HT1080 (cell line): Measurements from ENCODE around the gene KIF26B. TPM values are rescaled to one million over a fixed set of nuclear protein-coding genes. Genes with fewer than 3 reads are reported as not detected.
A peak's percentile ranks its signal among the peaks of the same experiment; 100 is the strongest.

Experiments
- DNase-seq: peaks from one replicate; pipeline ENCODE4 v3.0.0-alpha.2; 2015; ENCODE audit warnings: low read depth
- total RNA-seq: library from RNA; depleted of rRNA; stranded (reverse); fragments of >200 nt; shearing (Covaris generic); gene quantifications from 2 replicates; pipeline ENCODE4 v1.2.3, GENCODE V29; 2014

The KIF26B gene
- total RNA-seq, 1 experiment from 2014 or later, result 0.90 TPM

DNA sequence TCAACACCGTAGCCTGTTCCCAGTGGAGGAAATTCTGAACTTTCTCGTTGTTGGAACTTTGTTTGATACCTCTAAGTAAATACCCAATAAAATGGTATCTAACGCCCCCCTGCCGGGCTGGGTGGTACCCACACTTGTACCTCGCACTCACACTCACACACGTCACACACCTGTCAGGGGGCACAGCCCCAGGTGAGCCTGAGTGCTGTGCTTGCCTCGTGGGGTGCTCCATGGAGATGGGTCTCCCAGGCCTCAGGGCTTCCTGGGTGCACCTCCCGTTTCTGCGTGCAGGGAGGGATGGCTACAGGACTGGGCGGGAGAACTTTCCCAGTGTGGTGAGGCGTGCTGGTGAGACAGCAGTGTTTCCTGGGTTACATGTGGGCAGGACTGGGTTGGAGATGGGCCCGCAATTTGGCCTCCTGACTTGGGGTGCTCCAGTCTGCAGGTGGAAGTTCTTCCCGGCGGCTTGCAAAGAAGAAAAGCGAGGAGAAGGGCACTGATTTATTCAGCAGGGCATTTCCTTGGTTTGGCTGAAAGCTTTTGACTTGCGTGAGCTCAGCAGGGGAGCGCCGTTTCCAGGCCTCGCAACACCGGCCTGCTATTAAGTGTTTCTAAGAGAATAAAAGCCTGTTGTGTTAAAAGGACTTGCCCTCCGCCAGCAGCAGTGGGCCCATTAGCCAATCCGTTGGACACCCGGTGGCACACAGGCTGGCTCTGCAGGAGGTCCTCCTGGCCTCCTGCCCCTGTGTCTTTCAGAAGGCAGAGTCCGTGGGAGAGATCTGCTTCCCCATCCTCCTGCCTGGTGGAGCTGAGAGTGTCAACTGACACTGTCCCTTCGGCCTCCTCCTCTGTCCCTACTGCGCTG, 79.7 kb downstream of the KIF26B start:
- DNase-seq, result no peak

- DNase-seq, result no peak
Observed at GRCh38 chr1:245235156-245235555, 80.4 kb downstream of the KIF26B start.

DNA sequence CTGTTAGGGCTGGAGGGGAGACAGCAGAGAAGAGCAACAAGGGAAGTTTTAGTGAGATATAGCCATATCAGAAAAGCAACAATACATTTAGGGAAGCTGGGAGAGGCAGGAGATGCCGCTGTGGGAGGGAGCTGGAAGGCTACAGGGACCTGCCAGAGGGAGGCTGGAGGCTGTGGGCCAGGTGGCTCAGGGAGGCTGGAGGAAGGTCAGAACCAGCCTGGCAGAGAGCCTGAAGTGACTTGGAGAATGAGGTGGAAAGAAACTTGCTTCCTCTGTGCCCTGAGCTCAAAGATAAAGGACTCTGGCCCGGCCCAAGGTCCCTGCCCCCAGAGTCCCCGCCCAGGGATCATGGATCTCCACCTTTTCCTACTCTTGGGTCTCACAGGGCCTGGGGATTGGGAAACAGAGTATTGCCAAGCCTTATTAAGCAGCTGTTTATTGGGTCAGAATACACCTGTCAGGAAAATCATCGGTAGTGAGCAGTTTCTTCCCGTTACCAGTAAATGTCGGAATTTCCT, 85.9 kb downstream of the KIF26B start:
- DNase-seq, result no peak

DNA sequence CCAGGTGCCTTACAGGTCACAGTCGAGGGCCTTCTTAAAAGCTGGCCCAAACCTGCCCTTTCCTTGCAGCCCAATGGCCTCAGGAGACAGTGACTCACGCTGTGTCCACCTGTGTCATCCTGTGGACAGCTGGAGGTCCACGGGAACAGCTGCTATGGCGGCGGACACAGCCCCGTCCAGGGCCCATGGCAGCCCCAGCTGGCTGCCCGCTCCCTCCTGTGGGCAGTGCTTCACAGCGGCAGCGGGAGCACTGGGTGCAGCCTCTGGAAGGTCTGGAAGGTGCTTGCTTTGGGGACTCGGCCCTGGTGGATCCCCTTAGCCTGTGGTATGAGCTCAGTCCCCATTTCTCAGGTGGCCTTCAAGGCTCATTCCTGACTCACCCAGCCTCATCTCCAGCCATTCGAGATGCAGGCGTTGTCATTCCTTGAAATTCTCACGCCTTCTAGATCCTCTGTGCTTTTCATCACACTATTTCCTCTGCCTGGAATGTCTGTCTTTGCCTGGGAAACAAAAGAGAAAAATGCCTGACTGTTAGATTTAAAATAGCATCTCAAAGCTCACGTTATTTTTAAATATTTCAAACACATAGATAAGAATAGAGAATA, 86.8 kb downstream of the KIF26B start:
- no peak for DNase-seq

GRCh38 chr1:245242989-245243388, 88.2 kb downstream of the KIF26B start:
- DNase-seq, result no peak

DNA sequence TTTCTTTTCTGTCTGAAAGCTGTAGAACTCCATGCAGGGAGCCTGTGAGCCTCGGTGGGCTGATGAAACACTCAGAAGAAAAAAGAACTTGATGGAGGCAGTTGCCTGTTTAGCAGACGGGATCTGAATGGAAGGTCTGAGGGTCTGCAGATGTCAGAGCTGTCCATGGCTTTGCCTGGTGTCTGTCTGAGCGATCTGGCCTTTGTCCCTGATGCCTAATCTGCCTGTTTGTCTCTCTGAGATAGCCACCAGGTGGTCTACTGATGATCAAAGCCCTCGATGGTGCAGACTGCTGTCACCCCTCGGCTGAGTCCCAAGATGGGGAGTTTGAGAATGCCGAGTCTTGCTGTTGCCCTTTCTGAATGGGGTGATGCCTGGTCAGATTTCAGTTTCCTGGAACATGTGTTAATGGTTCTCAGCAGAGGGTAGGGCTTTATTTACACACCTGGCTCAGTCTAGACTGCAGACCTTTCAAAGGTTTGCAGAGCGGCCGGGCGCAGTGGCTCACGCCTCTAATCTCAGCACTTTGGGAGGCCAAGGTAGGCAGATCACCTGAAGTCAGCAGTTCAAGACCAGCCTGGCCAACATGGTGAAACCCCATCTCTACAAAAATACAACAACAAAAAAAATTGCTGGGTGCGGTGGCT, 90.4 kb downstream of the KIF26B start:
- DNase-seq, result no peak

DNA sequence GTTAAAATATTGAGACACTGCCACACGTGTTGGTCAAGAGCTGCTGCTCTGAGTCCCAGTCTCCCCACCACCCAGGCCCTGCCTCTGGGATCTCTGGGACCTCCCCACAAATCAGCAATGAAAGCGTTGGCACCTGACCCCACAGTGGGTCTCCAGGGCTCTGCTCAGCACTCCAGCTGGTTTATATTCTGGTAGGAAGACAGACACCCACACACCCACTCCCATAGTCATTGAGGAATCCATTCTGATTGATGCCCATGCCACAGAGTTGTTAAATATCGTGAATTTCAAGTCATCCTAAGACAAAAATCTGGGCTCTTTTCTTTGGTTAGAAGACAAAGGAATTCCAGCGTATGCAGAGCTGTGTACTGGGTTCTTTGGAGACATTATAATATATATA, 91.6 kb downstream of the KIF26B start:
- DNase-seq, result no peak

- DNase-seq, result no peak
Observed at GRCh38 chr1:245247356-245247755, 92.6 kb downstream of the KIF26B start.

- DNase-seq, result no peak
Observed at GRCh38 chr1:245247801-245248200, 93.0 kb downstream of the KIF26B start.

- DNase-seq, result no peak
Observed at GRCh38 chr1:245248231-245248731, 93.5 kb downstream of the KIF26B start.

- no peak for DNase-seq
Observed at GRCh38 chr1:245255783-245256182, 101.0 kb downstream of the KIF26B start.

- DNase-seq, result no peak
Observed at GRCh38 chr1:245256528-245256927, 101.7 kb downstream of the KIF26B start.

GRCh38 chr1:245258271-245258920, 103.6 kb downstream of the KIF26B start:
- DNase-seq, result peak; percentile 30

DNA sequence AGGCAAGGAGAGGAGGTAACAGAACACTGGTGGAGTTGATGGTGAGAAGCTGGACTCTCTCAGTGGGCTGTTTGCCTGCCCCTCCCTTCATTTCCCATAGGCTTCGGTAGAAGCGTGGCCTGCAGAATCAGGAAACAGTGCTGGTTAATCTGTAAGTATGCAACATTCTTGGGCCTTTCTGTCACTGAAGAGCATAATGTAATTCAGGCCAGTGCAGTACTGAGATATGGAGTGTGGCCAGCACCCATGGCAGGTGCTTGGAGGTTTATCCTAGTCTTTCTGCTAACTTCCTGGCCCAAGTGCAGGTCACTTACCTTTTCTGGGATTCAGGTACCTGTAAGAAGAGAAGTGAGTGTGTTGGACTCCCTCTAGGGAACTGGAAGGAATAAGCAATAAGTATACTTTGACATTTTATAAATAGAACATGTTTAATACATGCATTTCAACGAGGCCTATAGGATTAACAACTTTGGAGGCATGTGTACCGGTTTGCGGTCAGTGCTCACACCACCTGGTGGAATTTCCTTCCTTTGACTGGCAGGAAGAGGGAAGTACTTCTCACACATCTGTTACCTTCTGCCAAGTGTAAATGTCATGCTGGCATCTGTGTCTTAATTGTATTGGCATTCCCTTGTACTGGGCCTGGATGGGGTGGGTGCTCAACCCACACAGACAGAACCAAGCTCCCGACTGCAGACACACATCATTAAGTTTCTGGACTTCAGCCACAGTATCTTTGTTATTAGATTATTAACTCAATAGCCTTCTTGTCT, 105.5 kb downstream of the KIF26B start:
- DNase-seq, result no peak

GRCh38 chr1:245260883-245261282, 106.1 kb downstream of the KIF26B start:
- DNase-seq, result no peak

- DNase-seq, result no peak
Observed at GRCh38 chr1:245261786-245262185, 107.0 kb downstream of the KIF26B start.

DNA sequence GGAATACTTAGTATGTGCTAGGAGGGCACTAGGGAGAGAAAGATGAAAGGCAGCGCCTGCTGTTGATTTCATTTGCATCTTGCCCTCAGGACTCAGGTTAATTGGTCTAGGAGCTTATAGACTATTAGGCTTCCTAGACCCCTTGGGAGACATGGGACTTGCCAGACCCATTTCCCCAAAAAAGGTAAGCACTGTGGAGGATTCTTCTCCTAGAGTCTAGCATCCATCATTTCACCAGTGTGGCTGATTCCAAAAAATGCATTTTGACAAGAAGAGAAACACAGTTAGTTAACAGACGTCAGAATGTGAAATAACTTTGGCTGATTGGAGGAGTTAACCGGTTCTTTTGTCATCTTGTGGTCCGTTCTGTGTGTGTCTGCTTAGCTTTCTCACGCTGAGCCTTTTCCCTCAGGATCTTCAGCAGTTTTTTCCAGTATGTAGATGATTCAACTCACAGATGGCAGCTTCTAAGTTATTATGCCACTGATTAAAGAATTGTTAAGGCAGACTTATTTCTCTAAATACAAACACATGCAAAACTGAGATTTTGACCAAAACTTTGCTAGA, 108.8 kb downstream of the KIF26B start:
- DNase-seq, result no peak

- no peak for DNase-seq
Observed at GRCh38 chr1:245264226-245264625, 109.4 kb downstream of the KIF26B start.

GRCh38 chr1:245266105-245266504, 111.3 kb downstream of the KIF26B start:
- DNase-seq, result no peak

GRCh38 chr1:245270063-245270462, 115.3 kb downstream of the KIF26B start:
- no peak for DNase-seq
